Measurements from ENCODE around the gene SLC5A4.
A peak's percentile ranks its signal among the peaks of the same experiment; 100 is the strongest.

The SLC5A4 gene

DNA sequence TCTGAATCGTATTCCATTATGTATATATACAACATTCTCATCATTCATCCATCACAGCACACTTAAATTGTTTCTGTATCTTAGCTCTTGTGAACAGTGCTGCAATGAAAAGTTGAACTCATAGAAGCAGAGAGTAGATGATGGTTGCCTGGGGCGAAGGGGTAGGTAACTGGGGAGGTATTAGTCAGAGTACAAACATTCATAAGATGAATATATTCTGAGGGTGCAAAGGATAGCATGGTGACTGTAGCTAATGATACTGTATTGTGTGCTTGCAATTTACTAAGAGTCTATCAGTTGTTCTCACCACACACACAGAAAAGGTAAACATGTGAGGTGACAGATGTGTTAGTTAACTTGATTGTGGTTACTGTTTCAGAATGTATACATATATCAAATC, 37.7 kb downstream of the SLC5A4 start:
- H3K4me3 ChIP-seq (replicated peaks in 1 of 2; ENCODE audit: low read depth in 2 of 2, low read length in 2 of 2) = no peak overlapping the region
- no peak for DNase-seq (ENCODE audit: low read depth in 2 of 2)
- TF ChIP-seq, protein P1, sequence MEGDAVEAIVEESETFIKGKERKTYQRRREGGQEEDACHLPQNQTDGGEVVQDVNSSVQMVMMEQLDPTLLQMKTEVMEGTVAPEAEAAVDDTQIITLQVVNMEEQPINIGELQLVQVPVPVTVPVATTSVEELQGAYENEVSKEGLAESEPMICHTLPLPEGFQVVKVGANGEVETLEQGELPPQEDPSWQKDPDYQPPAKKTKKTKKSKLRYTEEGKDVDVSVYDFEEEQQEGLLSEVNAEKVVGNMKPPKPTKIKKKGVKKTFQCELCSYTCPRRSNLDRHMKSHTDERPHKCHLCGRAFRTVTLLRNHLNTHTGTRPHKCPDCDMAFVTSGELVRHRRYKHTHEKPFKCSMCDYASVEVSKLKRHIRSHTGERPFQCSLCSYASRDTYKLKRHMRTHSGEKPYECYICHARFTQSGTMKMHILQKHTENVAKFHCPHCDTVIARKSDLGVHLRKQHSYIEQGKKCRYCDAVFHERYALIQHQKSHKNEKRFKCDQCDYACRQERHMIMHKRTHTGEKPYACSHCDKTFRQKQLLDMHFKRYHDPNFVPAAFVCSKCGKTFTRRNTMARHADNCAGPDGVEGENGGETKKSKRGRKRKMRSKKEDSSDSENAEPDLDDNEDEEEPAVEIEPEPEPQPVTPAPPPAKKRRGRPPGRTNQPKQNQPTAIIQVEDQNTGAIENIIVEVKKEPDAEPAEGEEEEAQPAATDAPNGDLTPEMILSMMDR (IDR thresholded peaks at IDR 0.05; ENCODE audit: low read depth, low read length) = no peak

DNA sequence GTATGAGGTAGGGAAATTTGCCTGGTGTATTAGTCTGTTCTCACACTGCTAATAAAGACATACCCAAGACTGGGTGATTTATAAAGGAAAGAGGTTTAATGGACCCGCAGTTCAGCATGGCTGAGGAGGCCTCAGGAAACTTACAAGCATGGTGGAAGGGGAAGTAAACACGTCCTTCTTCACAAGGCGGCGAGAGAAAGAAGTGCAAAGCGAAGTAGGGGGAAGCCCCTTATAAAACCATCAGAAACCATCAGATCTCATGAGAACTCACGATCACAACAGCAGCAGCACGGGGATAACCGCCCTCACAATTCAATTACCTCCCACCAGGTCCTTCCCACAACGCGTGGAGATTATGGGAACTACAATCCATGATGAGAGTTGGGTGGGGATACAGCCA, 38.2 kb downstream of the SLC5A4 start:
- DNase-seq (ENCODE audit: low read depth in 2 of 2) = no peak
- no peak overlapping the region for H3K4me3 ChIP-seq (replicated peaks in 1 of 2; ENCODE audit: low read depth in 2 of 2, low read length in 2 of 2)
- TF ChIP-seq, protein P1 (IDR thresholded peaks at IDR 0.05; ENCODE audit: low read depth, low read length) = no peak

DNA sequence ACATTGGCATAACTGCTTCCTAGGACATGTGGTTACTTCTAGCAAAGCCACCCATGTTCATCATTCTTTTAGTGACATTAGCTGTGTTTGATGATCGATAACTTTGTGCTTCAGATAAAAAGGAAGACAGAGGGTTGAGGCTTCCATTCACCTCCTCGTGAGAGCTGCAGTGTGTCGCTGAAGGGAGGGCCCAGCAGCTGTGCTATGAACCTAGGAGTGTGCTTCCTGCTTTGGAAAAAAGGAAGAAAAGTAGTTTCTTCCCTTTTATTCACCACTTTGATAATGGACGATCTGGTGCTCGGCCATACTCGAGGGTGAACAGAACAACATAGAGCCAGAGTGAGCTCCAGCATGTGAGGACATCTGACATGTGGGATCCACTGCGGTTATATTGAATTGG, 44.1 kb downstream of the SLC5A4 start:
- H3K4me3 ChIP-seq (replicated peaks in 1 of 2; ENCODE audit: low read depth in 2 of 2, low read length in 2 of 2) = no peak overlapping the region
- TF ChIP-seq, protein P1 (IDR thresholded peaks at IDR 0.05; ENCODE audit: low read depth, low read length) = no peak
- DNase-seq (ENCODE audit: low read depth in 2 of 2) = no peak

DNA sequence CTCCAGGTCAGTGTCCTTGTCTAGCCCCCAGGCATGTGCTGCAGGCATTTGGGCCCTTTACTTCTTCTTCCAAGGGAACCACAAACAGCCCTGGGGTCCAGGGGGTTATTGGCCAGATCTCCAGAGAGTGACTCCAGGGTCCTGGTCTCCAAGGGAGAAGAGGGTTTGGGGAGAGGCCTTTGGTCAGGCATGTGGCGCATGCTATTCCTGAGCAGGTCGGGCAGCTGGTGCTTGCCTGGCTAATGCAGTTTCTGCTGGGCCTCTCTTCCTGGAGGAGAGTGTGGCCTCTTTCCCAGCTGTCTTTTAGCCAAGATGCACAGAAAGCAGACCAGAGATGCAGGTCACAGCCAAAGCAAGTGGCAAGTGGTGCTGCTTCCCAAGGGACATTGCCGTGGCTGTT, 46.5 kb downstream of the SLC5A4 start:
- no peak for DNase-seq (ENCODE audit: low read depth in 2 of 2)
- TF ChIP-seq, protein P1 (IDR thresholded peaks at IDR 0.05; ENCODE audit: low read depth, low read length) = no peak
- no peak overlapping the region for H3K4me3 ChIP-seq (replicated peaks in 1 of 2; ENCODE audit: low read depth in 2 of 2, low read length in 2 of 2)

DNA sequence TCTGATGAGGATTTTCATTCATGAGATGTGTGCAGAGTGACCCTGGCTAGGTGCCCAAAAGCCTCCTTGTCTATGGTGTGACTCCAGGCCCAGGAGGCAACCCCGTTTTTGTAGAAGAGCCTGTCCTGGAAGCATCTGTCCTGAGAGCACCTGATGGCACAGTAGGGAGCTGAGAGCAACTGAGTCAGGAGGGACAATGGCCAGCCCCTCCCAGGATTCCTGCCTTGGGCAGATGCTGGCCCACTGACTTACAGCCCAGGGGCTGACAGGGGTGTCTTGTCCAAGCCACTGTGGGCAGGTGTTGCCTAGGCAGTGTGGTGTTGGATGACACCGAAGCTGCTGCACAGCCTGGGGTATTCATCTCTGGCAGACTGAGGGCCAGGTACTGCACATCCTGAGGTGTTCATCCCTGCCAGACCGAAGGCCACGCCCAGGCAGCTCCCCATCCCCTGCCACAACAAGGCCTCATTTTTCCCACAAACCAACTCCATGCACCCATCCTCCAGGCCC, 47.1 kb downstream of the SLC5A4 start:
- TF ChIP-seq, protein P1 (IDR thresholded peaks at IDR 0.05; ENCODE audit: low read depth, low read length) = no peak
- no peak for DNase-seq (ENCODE audit: low read depth in 2 of 2)
- no peak overlapping the region for H3K4me3 ChIP-seq (replicated peaks in 1 of 2; ENCODE audit: low read depth in 2 of 2, low read length in 2 of 2)

DNA sequence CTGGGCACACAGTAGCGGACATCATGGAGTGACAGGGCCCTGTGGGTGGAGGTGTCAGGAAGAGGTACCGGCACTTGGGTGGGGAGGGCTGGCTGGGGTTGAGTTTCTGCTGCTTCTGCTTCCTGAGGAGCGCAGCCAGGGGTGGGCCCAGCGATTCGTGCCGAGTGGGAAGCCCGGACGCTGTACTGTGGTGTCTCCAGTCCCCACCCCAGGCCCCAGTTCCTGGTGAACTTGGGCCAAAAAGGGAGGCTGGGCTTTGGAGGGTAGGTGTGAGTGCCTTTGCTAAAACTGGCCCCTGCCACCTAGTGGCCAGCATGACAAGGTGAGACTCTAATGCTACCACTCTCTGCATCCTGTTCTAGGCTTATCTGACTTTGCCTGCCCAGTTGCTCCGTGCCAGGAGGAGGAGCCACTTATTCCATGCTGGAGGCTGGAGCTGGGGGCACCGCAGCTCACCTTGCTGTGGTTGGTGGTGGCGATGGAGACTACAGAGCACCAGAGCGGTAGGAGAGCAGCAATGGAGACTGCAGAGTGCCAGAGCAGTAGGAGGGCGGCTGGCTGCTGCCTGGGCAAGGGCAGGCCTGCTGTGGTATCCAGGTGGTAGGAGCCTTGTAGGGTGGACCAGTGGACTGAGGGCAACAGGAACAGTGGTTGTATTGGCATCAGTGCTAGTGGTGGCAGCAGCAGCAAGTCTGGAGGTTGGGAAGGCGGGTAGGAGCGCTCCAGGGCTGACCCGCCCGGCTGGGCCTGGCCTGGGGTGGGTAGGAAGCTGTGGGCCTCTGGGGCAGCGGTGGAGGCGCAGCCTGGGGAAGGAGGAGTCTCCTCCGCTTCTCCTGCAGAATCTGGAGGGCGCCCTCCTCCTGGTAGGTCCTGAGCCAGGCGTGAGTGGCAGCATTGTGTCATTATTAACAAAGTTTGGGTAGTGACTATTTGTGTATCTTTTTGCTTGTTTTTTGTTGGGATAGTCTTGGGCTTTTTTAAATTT, 48.1 kb downstream of the SLC5A4 start:
- H3K4me3 ChIP-seq (replicated peaks in 1 of 2; ENCODE audit: low read depth in 2 of 2, low read length in 2 of 2) = no peak overlapping the region
- peak; percentile 20 to 27 for DNase-seq (ENCODE audit: low read depth in 2 of 2)
- TF ChIP-seq, protein P1 (IDR thresholded peaks at IDR 0.05; ENCODE audit: low read depth, low read length) = peak; percentile 62

Measured in cardiac fibroblast (primary cell).